WTC11 (cell line): ENCODE results near the gene MCHR2. TPM values are rescaled to one million over a fixed set of nuclear protein-coding genes. Genes with fewer than 3 reads are reported as not detected.

Source experiments
- ATAC-seq: fragments of 200-7000 bp; cut with Tn5 transposase; 2 replicates; pipeline ENCODE4 v1.10.0; 2021; ENCODE audit warnings: mild to moderate bottlenecking, moderate library complexity
- CTCF ChIA-PET: fragments of 300-600 bp; sonication (Branson Sonifier 250); formaldehyde crosslinking; loops from one replicate; lab custom pipeline; 2021; ENCODE audit warnings: antibody characterized with exemption; lab: Charles Lee
- POLR2A ChIA-PET: fragments of 350-600 bp; sonication (Branson Sonifier 250); formaldehyde crosslinking; loops from one replicate; lab custom pipeline; 2021; ENCODE audit warnings: antibody characterized with exemption; lab: Charles Lee
- DNase-seq: peaks from one replicate; pipeline ENCODE4 v3.0.0; 2021; ENCODE audit warnings: low spot score
- H3K27ac Mint-ChIP-seq: 2 replicates; pipeline ENCODE4 v1.8.0; 2021; ENCODE audit warnings: mixed read lengths
- H3K27me3 Mint-ChIP-seq: 2 replicates; pipeline ENCODE4 v1.8.0; 2021; ENCODE audit warnings: low read depth, mild to moderate bottlenecking, moderate library complexity, mixed read lengths
- H3K36me3 Mint-ChIP-seq: 2 replicates; pipeline ENCODE4 v1.8.0; 2021; ENCODE audit warnings: mixed read lengths
- H3K4me1 Mint-ChIP-seq: 2 replicates; pipeline ENCODE4 v1.8.0; 2022; ENCODE audit warnings: mixed read lengths
- H3K4me3 Mint-ChIP-seq: 2 replicates; pipeline ENCODE4 v1.8.0; 2021; ENCODE audit warnings: mild to moderate bottlenecking, moderate library complexity, mixed read lengths
- H3K9me3 Mint-ChIP-seq: 2 replicates; pipeline ENCODE4 v1.8.0; 2021; ENCODE audit warnings: mixed read lengths
- CREB1 ChIP-seq: sonication (generic); formaldehyde crosslinking; IDR thresholded peaks from 2 replicates; pipeline ENCODE4 v1.8.0; 2023; ENCODE audit warnings: mild to moderate bottlenecking, missing genetic modification reagents
- CTCF ChIP-seq: fragments of 200-600 bp; IDR thresholded peaks from 2 replicates; pipeline ENCODE4 v1.8.0; 2022; ENCODE audit warnings: antibody characterized with exemption
- ESRRA ChIP-seq: sonication (generic); formaldehyde crosslinking; IDR thresholded peaks from 2 replicates; pipeline ENCODE4 v1.8.1; 2022; ENCODE audit warnings: mild to moderate bottlenecking, missing genetic modification reagents, borderline replicate concordance
- ETV6 ChIP-seq: sonication (generic); formaldehyde crosslinking; IDR thresholded peaks from 2 replicates; pipeline ENCODE4 v1.8.1; 2022; ENCODE audit warnings: mild to moderate bottlenecking, missing genetic modification reagents
- FOXP1 ChIP-seq: sonication (generic); formaldehyde crosslinking; IDR thresholded peaks from 2 replicates; pipeline ENCODE4 v1.8.0; 2022; ENCODE audit warnings: missing genetic modification reagents, mild to moderate bottlenecking, moderate library complexity, borderline replicate concordance
- MYBL2 ChIP-seq: sonication (generic); formaldehyde crosslinking; IDR thresholded peaks from 2 replicates; pipeline ENCODE4 v1.8.1; 2023; ENCODE audit warnings: mild to moderate bottlenecking, moderate library complexity, missing genetic modification reagents
- NFATC4 ChIP-seq: fragments of 250-450 bp; sonication (Bioruptor Pico); IDR thresholded peaks from 2 replicates; pipeline ENCODE4 v1.9.0; 2021; ENCODE audit warnings: mild to moderate bottlenecking
- NR3C1 ChIP-seq: sonication (generic); formaldehyde crosslinking; conservative IDR thresholded peaks from 2 replicates; pipeline ENCODE4 v1.8.1; 2023; ENCODE audit warnings: low read depth, mild to moderate bottlenecking, missing genetic modification reagents
- RELA ChIP-seq: sonication (generic); formaldehyde crosslinking; IDR thresholded peaks from 2 replicates; pipeline ENCODE4 v1.8.1; 2022; ENCODE audit warnings: missing genetic modification reagents, mild to moderate bottlenecking, borderline replicate concordance
- USF2 ChIP-seq: sonication (generic); formaldehyde crosslinking; IDR thresholded peaks from 2 replicates; pipeline ENCODE4 v1.8.1; 2023; ENCODE audit warnings: mild to moderate bottlenecking, missing genetic modification reagents, moderate library complexity
- ZNF263 ChIP-seq: sonication (generic); formaldehyde crosslinking; IDR thresholded peaks from 2 replicates; pipeline ENCODE4 v1.8.1; 2022; ENCODE audit warnings: low read depth, mild to moderate bottlenecking, moderate library complexity, missing genetic modification reagents
- ZNF317 ChIP-seq: sonication (generic); formaldehyde crosslinking; IDR thresholded peaks from 2 replicates; pipeline ENCODE4 v1.8.1; 2023; ENCODE audit warnings: low read depth, mild to moderate bottlenecking, moderate library complexity, missing genetic modification reagents, borderline replicate concordance
- ZNF416 ChIP-seq: fragments of 250-450 bp; sonication (Bioruptor Pico); IDR thresholded peaks from 2 replicates; pipeline ENCODE4 v1.9.0; 2021; ENCODE audit warnings: mild to moderate bottlenecking, inconsistent platforms
- ZNF532 ChIP-seq: fragments of 250-450 bp; sonication (Bioruptor Pico); IDR thresholded peaks from 2 replicates; pipeline ENCODE4 v1.9.0; 2021; ENCODE audit warnings: mild to moderate bottlenecking, borderline replicate concordance
- total RNA-seq: library from RNA; stranded (reverse); gene quantifications from 3 replicates; pipeline ENCODE4 v1.2.3, GENCODE V29; 2021
- TF ChIP-seq, protein P1 (sequence below): sonication (generic); formaldehyde crosslinking; IDR thresholded peaks from 2 replicates; pipeline ENCODE4 v1.8.0; 2022; ENCODE audit warnings: mild to moderate bottlenecking, missing genetic modification reagents
- TF ChIP-seq, protein P2 (sequence below): sonication (generic); formaldehyde crosslinking; IDR thresholded peaks from 2 replicates; pipeline ENCODE4 v1.8.0; 2022; ENCODE audit warnings: mild to moderate bottlenecking, missing genetic modification reagents
- TF ChIP-seq, protein P3 (sequence below): sonication (generic); formaldehyde crosslinking; conservative IDR thresholded peaks from 2 replicates; pipeline ENCODE4 v1.8.1; 2022; ENCODE audit warnings: mild to moderate bottlenecking, missing genetic modification reagents

The MCHR2 gene
- total RNA-seq, 1 experiment from 2014 or later: not detected

GRCh38 chr6:99979953-99980352 is 14.1 kb downstream of the MCHR2 start:
- ChIA-PET POLR2A (no interaction called here), CTCF (interaction anchor here (1.3 kb wide), 1 partner anchor 22 kb away, joined by 3 read pairs; no protein-coding TSS in a partner anchor)
- TF ChIP-seq ZNF416 (CRISPR knock-in tag) (no peak), NFATC4 (CRISPR knock-in tag) (no peak), FOXP1 (CRISPR knock-in tag) (no peak), ZNF263 (CRISPR knock-in tag) (no peak), ZNF317 (CRISPR knock-in tag) (no peak), ZNF532 (no peak), USF2 (CRISPR knock-in tag) (no peak), MYBL2 (CRISPR knock-in tag) (no peak), ESRRA (no peak), RELA (CRISPR knock-in tag) (no peak), CTCF (no peak), ETV6 (CRISPR knock-in tag) (no peak), CREB1 (no peak), NR3C1 (CRISPR knock-in tag) (no peak)
- TF ChIP-seq, protein P1, sequence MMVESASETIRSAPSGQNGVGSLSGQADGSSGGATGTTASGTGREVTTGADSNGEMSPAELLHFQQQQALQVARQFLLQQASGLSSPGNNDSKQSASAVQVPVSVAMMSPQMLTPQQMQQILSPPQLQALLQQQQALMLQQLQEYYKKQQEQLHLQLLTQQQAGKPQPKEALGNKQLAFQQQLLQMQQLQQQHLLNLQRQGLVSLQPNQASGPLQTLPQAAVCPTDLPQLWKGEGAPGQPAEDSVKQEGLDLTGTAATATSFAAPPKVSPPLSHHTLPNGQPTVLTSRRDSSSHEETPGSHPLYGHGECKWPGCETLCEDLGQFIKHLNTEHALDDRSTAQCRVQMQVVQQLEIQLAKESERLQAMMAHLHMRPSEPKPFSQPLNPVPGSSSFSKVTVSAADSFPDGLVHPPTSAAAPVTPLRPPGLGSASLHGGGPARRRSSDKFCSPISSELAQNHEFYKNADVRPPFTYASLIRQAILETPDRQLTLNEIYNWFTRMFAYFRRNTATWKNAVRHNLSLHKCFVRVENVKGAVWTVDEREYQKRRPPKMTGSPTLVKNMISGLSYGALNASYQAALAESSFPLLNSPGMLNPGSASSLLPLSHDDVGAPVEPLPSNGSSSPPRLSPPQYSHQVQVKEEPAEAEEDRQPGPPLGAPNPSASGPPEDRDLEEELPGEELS (CRISPR knock-in tag): no peak
- TF ChIP-seq, protein P2, sequence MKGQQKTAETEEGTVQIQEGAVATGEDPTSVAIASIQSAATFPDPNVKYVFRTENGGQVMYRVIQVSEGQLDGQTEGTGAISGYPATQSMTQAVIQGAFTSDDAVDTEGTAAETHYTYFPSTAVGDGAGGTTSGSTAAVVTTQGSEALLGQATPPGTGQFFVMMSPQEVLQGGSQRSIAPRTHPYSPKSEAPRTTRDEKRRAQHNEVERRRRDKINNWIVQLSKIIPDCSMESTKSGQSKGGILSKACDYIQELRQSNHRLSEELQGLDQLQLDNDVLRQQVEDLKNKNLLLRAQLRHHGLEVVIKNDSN (CRISPR knock-in tag): no peak
- TF ChIP-seq, protein P3, sequence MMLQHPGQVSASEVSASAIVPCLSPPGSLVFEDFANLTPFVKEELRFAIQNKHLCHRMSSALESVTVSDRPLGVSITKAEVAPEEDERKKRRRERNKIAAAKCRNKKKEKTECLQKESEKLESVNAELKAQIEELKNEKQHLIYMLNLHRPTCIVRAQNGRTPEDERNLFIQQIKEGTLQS (CRISPR knock-in tag): no peak
- H3K4me1 Mint-ChIP-seq: no peaks in the 10 kb centered on the region
- no peaks in the 10 kb centered on the region; the same call in none of the 2 replicates for H3K27me3 Mint-ChIP-seq
- ATAC-seq: no peak
- peaks cover 12% of the 10 kb centered on the region for H3K36me3 Mint-ChIP-seq
- H3K27ac Mint-ChIP-seq: no peak overlapping the region
- peaks cover 20% of the 10 kb centered on the region for H3K9me3 Mint-ChIP-seq
- H3K4me3 Mint-ChIP-seq: no peak overlapping the region
- DNase-seq: no peak
